A204.1 (cell line): Measurements from ENCODE around the gene LDLRAD3.

Experiments used
- FAIRE-seq: peaks from 2 replicates; lab custom pipeline; 2012; peaks lifted over from hg19 to GRCh38; lab: Jason Lieb, UNC

Gene LDLRAD3

DNA sequence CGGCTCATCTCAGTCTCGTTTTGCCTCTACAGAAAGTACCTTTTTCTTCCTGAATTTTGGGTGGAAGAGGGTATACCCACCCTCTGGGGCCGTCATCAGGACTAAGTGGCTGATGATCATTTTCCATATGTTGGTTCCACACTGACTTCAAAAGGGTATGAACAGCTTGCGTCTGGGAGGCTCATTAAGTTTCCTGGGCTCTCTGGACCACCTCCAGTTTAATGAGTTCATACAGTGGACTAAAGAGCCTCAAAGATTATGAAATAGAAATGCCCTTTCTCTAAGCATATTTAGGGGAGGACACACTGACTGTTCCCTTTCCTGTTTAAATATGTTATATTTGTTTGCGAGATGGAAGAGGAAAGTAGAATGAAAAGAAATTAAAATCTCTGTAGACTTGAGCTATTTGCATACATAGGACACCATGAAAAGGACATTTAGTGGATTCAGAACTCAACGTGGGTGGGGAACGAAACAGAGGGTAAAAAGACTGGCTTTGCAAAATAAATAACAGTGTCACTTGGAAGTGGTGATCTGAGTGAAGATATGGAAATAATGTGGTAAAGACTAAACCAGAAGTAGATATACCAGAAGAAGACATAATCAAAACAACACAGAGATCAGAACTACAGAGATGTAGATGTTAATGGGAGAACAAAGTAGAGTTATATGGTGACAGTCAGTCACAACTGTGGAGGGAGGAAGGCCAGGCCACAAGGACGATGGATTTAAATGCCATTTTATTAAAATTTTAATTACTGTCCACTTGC lies 18.7 kb downstream of the LDLRAD3 start:
- no peak for FAIRE-seq

DNA sequence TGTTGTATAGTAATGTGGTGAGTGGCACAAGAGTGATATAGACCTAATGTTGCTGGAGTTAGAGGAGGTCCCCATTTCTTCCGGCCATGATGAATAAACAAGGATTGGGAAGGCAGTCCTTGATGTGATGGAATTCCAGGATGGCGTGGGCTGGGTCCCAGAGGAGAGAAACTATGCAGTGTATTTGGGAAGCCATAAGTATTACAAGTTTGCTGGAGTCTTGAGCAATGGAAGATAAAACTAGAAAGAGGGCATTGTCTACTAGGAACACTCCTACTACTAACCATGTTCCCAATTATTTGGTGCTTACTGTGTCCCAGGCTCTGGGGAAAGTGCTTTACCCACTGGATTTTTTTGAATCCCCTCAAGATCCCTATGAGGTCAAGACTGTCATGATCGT lies 20.0 kb downstream of the LDLRAD3 start:
- FAIRE-seq, result no peak

DNA sequence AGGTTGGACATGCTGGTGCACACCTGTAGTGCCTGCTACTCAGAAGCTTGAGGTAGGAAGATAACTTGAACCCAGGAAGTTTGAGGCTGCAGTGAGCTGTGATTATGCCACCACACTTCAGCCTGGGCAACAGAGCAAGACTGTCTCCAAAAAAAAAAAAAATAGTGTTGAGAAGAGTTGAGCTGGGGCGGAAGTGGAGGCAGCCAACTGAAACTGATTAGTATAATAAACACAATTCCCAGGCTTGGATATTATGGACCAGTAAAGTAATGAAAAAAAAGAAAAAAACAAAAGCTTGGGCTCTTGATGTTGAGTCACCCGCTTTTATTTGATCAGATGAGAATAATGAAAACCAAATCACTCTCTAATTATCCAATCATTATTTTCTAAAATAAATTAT lies 21.0 kb downstream of the LDLRAD3 start:
- no peak for FAIRE-seq

DNA sequence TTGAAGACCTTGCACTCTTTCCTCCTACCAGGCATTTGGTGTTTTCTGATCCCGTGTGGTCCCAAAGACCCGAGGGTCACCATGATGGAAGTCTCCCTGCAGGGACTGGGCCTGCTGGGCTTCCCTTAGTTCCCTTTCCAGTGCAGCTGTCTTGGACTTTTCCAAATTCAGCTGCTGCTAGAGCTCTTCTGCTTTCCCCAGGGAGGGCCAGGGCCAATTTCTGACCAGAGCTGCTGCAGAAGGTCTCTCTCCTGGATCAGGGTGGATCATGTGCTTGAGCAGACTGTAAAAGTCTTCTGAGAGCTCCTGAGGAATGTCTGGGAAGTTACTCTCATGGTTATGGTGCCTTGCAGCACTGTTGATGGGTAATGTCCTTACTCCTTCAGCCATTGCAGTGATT lies 23.2 kb downstream of the LDLRAD3 start:
- FAIRE-seq, result no peak

DNA sequence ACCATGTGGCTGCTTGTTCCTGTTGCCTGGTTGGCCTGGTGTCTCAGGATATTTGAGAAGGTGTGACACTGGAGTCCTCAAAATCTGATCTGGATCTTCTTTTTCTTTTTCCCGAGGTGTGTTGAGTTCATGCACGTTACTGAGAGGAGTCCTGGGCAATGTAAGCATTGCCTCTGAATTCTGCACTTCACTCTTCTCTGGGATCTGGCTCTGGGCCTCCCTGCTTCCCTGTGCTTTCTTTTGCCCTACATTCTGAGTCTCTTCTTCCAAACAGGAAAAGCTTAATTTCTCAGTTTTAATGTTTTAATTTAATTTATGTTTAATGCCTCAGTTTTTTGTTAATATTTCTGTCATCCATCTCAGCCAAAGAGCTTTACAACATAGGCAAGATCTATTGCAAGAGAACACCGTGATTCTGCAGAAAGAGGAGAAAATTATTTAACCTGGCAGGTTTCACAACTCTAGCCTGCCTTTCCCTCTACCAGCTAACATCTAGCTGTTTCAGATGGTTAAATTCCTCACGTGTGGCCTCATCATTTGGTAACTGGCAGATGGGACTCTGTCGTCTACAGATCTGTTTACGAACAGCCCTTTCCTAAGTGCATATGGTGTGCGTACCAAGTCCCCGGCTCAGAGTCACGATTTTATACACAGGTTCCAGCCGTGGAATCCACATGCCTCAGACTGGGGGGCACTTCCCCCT lies 24.7 kb downstream of the LDLRAD3 start:
- FAIRE-seq, result no peak

DNA sequence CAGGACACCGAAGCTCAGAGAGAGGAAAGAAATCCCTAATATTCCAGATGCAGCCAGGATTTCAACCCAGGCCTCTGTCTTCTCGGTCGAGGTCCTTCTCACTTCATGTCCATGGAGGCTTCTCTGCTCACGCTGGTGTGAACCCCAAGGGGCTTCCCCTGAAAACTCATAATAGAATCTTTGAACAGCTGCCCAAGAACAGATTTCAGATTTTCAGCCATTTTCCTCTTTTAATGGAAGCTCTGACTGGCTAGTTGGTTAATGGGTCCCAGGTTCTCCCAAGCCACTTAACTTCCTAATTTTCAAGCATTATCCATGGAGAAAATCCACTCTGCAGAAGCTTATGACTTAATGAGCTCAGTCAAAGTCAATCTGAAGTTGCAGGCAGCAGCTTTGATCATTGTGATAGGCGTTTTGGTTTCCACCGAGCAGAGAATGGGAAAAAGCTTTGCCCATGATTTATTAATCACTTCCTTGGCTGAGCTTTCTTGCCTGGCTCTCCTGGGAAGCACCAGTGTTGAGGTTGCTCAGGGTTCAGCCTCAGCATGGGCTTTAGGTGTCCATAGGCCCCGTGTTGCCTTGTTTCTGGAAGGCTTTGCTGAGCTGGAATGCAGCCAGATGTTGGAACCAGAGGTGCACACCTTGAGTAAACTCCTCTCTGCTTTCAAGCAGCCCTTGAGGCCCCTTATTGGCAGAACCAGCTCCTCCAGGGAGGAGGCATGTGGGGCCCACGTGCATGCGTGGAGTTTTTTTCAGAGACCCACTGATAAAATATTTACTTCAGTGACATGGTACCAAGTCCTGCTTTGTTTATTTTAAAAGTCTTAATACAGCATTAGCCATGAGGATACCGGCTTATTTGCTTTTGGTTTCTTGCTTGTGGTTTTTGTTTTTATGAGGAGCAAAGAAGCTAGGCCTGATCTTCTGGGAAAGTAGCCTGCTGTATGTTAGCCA lies 25.5 kb downstream of the LDLRAD3 start:
- no peak for FAIRE-seq

DNA sequence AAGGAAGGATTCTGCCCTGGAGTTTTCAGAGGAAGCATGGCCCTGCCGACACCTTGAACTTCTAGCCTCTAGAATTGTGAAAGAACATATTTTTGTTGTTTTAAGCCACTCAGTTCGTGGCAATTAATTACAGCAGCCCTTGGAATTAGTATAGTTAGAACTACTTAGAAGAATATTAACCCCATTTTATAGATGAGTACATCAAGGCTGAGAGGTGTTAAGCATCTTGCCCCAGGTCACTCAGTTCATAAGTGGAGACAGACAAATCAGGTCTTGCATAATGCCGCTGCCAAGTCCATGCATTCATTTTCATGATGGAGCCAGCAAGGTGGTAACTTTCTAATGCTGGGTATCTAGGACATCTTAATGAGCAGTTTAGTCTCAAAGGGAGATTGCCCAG lies 26.6 kb downstream of the LDLRAD3 start:
- FAIRE-seq, result no peak

DNA sequence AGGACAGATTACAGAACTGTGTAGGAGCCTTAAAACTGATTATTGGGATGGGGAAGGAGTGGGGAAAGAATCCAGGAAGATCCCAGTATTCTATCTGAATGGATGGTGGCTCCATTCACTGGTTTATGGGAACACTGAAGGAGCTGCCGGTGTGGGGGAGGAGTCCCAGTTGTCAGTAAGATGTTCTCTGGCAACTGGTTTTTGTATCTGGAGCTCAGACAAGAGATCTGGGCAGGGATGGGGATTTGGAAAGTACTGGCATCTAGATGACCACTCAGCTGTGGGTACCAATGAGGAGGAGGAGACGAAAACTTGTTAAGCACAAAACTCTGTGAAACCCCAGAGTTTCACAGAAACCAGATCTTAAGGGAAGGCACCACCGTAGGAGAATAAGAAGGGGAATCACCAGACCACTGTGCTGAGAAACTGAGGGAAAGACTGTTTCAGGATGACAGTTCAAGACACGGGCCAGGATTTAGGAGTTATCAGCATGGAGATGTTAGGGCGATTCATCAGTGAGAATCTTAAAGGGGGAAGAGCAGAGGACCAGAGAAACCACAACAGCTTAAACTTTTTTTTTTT lies 28.1 kb downstream of the LDLRAD3 start:
- no peak for FAIRE-seq

DNA sequence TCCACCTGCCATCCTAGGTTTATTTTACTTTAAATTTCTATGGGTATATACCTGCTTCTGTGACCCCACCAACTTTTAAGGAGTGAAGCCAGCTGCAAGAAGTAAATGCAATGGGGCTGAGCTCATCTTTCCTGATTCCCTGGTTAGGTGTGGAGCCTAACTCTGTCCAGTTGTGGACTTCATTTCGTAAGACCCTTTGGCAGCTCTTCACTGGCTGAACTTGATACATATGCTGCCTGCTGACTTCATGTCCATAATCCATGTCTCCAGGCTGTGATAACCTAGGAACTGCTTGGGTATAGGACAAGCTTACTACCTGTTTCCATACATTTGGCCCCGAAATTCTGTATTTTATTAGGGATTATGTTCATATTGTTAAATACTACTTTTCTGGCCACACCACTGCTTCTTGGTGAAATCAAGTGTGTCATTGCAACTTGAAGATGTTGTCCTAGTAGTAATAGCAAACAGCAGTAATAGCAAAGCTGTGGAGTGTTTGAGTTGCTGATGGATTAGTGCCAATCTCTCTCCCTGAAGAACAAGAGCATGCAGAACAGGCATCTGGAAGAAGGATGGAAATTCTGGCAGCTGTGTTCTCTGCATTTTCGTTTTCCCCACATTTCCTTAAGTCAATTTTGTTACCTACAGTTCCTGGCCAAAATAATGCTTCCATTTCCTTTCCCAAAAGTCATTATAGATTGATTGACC lies 31.2 kb downstream of the LDLRAD3 start:
- no peak for FAIRE-seq

DNA sequence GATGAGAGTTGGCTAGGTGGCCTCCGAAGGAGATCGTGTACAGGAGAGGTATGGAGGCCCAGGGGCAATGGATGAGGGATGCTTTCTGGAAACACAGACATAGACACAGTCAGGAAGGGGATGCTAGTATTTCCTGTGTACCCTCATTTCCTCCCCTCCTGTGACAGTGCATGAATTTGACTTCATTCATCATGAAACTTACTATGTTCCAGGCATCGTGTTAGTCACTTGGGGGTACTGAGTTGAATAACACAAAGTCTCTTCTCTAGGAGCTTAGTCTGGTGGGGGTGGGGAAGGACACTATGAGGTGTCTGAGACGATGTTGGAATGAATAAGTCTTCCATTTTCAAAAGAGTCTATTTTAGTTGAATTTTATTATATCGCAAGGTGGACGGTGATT lies 32.6 kb downstream of the LDLRAD3 start:
- FAIRE-seq, result no peak

DNA sequence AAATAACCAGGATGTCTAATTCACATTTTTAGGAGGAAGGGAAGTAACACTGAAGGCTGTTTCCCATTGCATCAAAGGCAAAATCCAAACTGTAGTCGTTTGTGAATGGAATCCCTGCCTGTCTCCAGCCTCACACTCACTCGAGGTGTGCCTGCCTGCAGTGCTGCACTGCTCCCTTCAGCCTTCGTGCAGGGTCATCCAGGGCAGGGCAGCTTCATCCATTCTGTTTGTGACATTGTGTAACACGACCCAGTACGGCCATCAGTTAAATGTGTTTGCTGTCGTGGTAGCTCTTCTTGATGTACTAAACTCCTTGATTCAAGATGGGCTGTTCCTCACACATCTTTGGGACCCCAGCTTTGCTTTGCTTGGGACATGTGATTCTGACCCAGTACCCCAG lies 34.3 kb downstream of the LDLRAD3 start:
- FAIRE-seq, result no peak

DNA sequence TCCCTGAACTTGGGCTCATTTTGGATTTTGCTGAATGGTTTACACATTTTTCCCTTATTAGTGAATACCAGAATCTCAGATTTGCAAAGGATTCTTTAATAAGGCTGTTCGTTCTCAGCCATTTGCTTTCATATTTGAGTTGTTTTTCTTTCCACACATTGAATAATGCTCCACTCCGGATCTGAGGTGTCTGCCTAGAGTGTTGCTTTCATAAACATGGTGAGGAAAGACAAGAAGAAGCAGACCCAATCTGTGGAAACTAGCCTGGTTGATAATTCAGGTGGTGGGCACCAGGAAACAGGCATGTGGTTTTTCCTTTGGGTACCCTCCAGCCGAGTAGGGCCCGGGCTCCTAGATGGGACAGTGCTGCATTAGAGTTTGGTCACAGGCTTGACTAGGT lies 35.0 kb downstream of the LDLRAD3 start:
- FAIRE-seq, result no peak

DNA sequence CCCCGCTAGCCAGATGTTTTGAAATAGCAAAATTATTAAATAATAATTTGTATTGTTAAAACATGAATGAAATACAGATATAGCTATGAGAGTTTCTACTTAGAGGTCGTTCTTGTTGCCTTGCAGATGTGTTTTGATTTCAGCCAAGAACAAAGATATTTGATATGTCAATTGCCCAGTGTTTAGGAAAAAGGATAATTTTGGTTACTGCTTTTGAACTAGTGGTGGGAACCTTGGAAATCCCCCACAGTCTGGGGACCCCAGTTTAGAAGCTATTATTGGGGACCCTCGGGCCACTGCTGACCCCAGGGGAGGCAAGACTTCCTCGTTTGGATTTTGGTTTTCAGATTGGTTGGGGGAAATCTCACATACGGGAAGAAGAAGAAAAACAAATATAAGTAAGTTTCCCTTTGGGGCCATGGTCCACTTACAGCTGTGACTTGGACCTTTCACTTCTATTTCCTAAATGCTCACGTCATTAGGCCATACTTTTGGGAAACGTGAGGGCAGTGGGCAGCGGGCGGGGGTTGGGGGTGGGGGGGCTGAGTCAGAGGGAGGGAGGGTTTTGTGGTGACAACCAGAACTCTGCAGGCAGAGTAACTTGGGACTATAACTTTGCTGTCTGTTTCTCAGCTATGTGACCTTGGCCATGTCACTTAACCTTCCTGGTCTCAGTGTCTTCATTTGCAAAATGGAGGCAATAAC lies 37.0 kb downstream of the LDLRAD3 start:
- FAIRE-seq, result no peak

DNA sequence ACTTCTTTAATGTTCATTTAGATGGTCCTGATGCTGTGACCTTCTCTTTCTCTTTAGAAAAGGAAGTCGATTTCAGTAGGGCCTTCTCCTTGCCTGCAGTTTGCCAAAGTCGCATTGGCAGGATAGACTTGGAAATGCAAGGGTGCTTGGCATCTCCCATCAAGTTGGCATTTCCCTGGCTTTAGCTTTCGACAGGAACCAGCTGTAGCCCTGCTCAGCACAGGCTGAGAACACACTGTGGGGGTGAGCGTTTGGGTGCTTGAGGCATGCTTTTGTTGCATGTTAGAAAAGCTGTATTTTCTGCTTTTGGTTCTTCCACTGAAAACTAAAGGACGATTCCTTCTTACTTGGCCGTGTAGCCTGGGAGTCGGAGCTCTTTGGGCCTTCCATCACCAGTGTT lies 37.7 kb downstream of the LDLRAD3 start:
- no peak for FAIRE-seq

DNA sequence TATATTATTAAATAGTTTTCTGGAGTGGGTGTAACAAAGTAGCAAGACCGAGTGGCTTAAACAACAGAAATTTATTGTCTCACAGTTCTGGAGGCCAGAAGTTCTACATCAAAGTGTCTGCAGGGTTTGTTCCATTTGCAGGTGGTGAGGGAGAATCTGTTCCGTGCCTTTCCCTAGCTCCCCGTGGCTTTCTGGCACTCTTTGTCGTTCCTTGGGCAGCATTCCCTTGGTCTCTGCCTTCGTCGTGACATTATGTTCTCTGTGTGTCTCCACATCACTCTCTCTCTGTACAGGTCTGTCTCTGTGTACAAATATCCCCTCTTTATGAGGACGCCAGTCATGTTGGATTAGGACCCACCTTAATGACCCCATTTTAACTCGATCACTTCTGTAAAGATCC lies 38.2 kb downstream of the LDLRAD3 start:
- no peak for FAIRE-seq

DNA sequence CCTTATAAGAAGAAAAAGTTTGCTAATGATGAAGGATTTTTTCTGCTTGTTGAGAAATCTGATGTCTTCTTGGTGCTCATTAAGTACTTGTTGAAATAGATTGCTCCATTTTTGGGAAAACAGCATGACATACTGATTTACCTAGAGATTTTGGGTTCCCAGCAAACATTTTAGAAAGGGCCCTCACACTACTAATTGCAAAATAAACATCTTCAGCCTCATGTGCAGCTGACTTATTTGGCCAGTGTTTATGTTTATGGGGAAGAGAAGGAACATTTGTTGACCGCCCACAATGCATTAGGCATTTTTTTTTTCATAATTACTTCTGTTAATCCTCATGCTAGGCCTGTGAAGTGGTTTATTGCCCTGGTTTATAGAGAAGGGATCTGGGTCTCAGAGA lies 40.1 kb downstream of the LDLRAD3 start:
- no peak for FAIRE-seq

DNA sequence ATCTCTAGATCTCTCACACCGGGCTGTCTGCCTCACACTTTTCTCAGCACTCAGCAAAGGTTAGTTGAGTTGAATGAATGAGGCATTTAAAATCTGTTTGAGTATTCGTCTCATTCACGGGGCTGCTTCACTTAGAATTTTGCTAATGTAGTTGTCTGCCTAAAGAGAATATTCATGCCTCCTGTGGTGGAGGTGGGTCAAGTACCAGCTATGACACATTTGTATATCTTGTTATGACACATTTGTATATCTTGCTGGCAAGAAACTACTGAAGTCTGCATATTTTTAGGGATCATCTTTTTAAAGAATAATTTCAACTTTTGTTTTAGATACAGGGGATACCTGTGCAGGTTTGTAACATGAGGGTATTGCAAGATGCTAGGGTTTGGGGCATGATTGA lies 43.1 kb downstream of the LDLRAD3 start:
- no peak for FAIRE-seq

DNA sequence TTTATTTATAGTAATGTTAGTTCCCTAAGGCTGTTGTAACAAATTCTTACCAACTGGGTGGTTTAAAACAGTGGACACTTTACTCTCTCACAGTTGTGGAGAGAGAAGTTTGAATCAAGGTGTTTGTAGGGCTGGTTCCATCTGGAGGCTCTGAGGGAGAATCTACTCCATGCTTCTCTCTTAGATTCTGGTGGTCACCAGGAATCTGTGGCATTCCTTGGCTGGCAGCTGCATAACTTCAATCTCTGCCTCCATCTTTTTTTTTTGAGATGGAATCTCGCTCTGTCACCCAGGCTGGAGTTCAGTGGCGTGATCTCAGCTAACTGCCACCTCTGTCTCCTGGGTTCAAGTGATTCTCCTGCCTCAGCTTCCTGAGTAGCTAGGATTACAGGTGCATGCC lies 46.3 kb downstream of the LDLRAD3 start:
- FAIRE-seq, result no peak

DNA sequence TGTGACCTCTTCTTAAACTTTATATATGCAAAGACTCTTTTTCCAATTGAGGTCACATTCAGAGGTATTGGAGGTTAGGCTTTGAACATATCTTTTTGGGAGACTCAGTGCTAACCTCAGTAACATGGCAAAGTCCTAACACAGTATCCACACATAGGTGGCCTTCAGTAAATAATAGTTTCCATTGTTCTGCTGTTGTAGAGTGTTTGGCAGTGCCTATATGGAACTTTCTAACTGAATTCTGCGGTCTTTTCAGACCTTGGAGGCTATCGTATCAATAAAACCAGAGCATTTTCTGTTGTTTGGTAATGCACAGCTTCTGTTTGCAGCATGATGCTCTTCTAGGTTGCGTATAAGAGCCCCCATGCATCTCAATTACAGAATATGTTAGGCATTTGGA lies 47.0 kb downstream of the LDLRAD3 start:
- no peak for FAIRE-seq

DNA sequence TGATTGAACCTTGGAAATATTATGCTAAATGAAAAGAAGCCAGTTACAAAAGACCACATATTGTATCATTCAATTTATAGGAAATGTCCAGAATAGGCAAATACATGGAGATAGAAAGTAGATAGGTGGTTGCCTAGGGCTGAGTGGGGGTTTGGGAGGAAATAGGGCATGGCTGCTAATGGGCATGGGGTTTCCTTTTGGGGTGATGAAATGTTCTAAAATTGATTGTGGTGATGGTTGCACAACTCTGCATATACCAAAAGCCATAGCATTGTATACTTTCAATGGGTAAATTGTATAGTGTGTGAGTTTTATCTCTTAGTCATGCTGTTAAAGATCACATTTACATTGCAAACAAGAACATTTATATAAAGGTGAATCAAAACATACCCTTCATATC lies 48.7 kb downstream of the LDLRAD3 start:
- no peak for FAIRE-seq

DNA sequence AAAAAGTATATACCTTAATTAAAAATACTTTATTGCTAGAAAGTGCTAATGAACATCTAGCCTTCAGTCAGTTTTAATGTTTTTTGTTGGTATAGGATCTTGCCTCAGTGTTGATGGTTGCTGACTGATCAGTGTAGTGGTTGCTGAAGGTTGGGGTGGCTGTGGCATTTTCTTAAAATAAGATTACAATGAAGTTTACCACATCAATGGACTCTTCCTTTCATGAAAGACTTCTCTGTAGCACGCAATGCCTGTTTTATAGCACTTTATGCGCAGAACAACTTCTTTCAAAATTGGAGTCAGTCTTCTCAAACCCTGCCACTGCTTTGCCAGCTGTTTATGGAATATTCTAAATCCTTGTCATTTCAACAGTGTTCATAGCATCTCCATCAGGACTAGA lies 50.6 kb downstream of the LDLRAD3 start:
- no peak for FAIRE-seq
